GM18505 (cell line): Measurements from ENCODE around the gene GID8.

ENCODE experiments used
- ATAC-seq: cut with Tn5 transposase; IDR thresholded peaks from one replicate; pipeline ENCODE4 v1.9.1; 2021; ENCODE audit not compliant: unreplicated experiment
- POLR2A ChIP-seq: IDR thresholded peaks from 4 replicates; pipeline ENCODE4 v1.6.1; 2011; ENCODE audit warnings: borderline replicate concordance; ENCODE audit not compliant: insufficient read depth, insufficient read length; ENCODE audit errors: extremely low read depth

GID8 gene

DNA sequence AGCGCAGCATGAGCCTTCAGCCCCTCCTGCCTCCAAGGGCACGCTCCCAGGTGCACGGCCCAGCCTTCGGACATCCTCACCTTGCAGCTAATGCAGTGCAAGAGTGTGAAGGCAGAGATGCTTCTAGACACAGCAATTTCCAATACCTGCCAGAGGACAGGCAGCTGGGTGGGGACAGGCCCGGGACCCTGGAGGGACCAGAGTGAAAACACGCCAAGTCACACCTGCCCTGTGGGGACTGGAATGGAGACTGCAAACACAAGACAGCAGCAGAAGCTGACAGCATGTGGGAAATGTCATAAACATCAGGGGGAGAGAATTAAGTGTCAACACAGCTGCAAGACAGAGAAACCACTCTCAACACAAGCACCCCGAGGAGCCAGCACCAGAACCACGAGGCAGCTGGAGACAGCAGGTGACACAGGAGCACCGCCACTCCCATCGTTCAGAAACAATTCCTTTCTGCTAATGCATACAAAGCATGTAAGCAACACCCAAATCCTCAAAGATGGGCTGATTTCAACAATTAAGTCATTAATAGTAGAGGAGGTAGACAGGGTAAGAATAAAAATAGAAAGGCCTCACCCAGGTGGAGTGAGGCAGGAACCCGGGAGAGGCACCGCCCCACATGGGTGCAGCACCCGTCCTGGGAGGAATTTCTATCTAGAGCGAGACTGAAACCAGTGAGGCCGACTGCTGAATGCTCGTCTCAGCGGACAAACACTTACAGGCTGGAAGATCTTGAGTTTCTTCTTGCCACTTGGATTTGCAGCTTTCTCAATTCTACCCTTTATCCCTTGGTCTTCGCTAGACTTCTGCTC is 28.8 kb upstream of the GID8 start:
- ATAC-seq: no peak
- no peak for TF ChIP-seq POLR2A

DNA sequence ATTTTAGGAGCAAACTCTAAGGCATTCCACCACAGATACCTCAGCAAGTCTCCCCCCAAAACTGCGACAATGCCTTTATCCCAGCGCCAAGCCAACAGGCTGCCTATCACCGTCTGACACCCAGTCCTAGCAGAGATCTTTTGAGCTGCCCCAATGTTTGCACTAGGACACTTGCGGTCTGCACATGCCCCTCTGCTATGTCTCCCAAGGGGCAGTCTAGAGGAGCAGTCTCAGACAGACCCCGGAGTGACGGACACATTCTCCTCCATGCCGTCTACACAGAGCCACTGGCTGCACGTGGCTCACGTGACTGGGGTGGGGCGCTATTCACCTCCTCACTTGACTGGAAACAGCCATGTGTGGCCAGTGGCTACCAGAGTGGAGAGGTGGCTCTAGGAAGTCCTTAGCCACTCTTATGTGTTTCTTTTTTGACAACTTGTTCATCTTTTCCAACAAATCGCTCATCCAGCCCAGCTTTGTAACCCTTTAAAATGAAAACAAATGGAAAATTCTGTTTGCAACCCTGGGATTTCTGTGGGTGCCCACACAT is 27.7 kb upstream of the GID8 start:
- TF ChIP-seq POLR2A: peak; percentile 30
- ATAC-seq: no peak

DNA sequence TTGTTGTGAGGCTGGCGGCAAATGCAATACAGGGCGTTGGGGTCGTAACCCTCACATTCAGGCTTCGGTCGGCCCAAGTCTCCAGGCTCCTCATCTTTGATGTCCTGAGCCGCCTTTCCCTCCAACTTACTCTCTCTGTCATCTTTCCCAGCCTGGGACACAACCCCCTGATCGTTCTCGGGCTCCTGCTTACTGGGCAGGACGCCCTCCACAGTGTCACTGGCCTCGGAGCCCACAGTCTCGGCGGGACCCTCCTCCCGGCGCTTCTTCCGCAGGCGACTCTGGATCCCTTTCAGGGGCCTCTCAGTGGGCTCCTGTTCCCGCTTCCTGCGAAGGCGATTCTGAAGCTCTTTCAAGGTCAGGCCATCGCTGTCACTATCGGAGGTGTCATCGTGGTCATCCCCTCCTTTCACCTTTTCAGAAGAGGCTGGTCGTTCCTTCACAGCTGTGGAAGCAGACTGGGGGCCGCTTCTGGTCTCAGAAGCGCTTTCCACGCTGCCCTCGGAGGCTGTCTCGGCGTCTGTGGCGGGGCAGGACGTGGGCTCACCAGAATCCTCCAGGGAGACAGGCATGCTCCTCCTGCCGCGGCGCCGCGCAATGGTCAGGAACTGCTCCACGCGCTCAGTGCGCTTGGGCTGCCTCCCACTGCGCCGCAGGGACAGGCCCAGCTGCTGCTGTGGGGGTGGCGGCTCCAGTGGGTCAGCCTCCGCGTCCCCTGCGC is 27.0 kb upstream of the GID8 start:
- no peak for TF ChIP-seq POLR2A
- ATAC-seq: no peak

- ATAC-seq: no peak
- no peak for TF ChIP-seq POLR2A
Measured at GRCh38 chr20:62911701-62912280, 26.2 kb upstream of the GID8 start.

- ATAC-seq: no peak
- TF ChIP-seq POLR2A: no peak
Measured at GRCh38 chr20:62913043-62913630, 24.8 kb upstream of the GID8 start.

- ATAC-seq: no peak
- TF ChIP-seq POLR2A: no peak
Measured at GRCh38 chr20:62914436-62914835, 23.5 kb upstream of the GID8 start.

DNA sequence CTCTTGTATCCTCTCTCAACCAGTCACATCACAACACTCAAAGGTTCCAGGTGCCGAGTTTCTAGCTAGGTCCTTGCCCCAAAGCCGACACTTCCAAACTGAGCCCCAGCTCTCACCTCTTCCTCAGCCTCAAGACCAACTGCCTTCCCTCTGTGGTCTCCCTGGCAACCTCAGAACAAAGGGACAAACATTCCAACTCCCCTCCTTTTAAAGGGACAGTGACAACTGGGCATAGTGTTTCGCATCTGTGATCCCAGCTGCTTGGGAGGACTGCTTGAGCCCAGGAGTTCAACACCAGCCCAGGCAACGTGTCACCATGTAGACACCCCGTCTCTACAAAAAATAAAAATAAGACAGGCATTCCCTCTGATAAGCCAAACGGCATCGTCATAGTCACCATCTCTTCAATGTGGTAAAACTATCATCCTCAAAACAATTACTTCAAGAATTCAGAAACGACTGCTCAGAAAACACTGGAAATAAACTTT is 22.9 kb upstream of the GID8 start:
- TF ChIP-seq POLR2A: no peak

DNA sequence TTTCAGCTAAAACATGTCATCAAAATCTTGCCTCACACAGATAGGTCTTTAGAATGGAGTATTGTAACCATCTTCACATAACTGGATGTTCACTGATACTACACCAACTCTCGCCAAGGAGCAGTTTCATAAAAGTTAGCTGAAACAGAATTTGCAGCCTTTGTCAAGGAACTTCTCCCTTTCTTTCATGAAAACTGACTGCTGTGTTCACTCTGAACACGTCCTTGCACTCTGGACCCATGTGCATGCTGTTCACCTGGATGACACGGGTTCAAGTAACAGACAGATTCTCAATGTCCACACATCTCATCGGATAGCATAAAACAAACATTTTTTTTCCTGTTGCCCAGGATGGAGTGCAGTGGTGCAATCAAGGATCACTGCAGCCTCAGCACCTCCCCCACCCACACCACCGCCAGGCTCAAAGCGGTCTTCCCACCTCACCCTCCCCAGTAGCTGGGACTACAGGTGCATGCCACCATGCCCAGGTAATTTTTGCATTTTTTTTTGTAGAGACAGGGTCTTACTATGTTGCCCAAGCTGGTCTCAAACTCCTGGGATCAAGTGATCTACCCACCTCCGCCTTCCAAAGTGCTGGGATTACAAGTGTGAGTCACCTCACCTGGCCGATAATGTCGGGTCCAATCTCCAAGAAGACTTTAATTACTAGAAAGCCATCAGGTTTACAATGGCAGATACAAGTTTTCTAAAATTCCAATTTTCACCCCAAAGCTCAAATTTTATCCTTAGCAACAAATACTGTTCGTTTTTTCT is 21.1 kb upstream of the GID8 start:
- no peak for TF ChIP-seq POLR2A
- no peak for ATAC-seq

More for the DNA sequence above, 22.9 kb upstream of the GID8 start:
- no peak for ATAC-seq

- no peak for ATAC-seq
- TF ChIP-seq POLR2A: no peak
Measured at GRCh38 chr20:62917720-62918119, 20.2 kb upstream of the GID8 start.

GRCh38 chr20:62918147-62918546 is 19.8 kb upstream of the GID8 start:
- no peak for TF ChIP-seq POLR2A

DNA sequence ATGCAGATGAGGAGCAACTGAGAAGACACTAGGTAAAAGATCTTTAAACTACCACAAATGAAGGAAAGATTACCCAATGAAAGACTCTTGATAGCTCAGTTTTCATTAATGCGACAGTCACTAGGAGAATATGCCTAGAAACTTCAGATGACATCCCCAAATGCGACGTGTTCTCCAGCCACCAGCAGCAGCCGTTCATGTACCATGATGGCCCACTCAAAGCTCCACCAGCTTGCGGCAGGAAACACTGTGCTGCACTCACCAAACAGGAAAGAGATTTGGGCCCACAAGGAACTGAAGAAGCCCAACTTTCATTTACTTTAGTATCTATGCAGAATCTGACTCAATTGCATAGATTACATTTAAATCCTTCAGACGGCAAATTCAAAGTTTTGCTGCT is 19.1 kb upstream of the GID8 start:
- TF ChIP-seq POLR2A: no peak
- ATAC-seq: no peak

More at GRCh38 chr20:62918147-62918546, 19.8 kb upstream of the GID8 start:
- no peak for ATAC-seq

DNA sequence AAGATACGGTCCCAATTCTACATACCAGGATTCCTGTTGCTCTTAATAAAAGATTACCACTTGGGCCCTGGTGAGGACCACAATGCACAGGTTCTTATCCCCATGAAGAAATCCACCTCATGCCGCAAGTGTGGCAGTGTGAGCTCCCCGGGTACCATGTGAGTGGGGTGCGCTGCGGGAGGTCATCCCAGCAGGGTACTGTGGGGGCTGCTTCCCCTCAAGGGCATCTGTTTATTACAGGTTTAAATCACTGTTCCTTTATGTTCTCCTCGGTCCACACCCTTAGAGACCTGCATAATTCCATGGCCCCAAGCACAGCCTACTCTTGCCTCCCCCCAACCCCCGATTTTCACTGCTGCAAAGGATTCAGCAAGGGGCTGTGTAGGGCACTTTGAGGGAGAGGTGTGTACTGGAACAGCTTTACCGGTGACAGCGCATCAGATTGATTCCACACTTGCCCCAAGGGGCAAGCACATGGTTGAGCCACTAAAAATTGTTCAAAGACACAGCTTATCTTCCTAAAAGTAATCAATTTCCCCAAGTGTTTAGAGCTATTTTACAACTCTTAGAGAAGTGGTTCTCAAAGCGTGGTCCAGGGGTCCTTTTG is 17.8 kb upstream of the GID8 start:
- no peak for ATAC-seq

More for the DNA sequence above, 17.8 kb upstream of the GID8 start:
- no peak for TF ChIP-seq POLR2A
